H1 (cell line): Measurements from ENCODE around the gene FBXW2. TPM values are rescaled to one million over a fixed set of nuclear protein-coding genes. Genes with fewer than 3 reads are reported as not detected.

ENCODE experiments used
- CTCF ChIA-PET: fragments of 300-600 bp; sonication (Branson Sonifier 250); formaldehyde crosslinking; loops from one replicate; lab custom pipeline; 2021; ENCODE audit not compliant: partially characterized antibody; lab: Charles Lee
- POLR2A ChIA-PET: fragments of 300-600 bp; sonication (Branson Sonifier 250); formaldehyde crosslinking; loops from one replicate; lab custom pipeline; 2021; ENCODE audit warnings: inconsistent platforms; ENCODE audit not compliant: partially characterized antibody; lab: Charles Lee
- DNase-seq, 2 experiments: peaks; one replicate each; pipeline versions ENCODE4 v3.0.0 to v3.0.0-alpha.2; 2010 to 2022; ENCODE audit warnings: low spot score in 2 of 2, low read depth in 1 of 2, mixed read lengths in 1 of 2
- FAIRE-seq: peaks from 2 replicates; lab custom pipeline; 2011; peaks lifted over from hg19 to GRCh38; lab: Jason Lieb, UNC
- H2AFZ ChIP-seq: 2 replicates; pipeline ENCODE4 v1.8.1; 2012; ENCODE audit warnings: low read length, inconsistent platforms
- H2AK5ac ChIP-seq: 2 replicates; pipeline ENCODE4 v1.6.1; 2013; ENCODE audit warnings: low read depth, low read length
- H2BK120ac ChIP-seq: replicated peaks from 2 replicates; pipeline ENCODE3; 2013; ENCODE audit warnings: low read depth, low read length, inconsistent platforms
- H2BK12ac ChIP-seq: 2 replicates; pipeline ENCODE4 v1.6.1; 2013; ENCODE audit warnings: low read depth, low read length
- H2BK15ac ChIP-seq: 2 replicates; pipeline ENCODE4 v1.6.1; 2013; ENCODE audit warnings: low read length
- H2BK20ac ChIP-seq: 2 replicates; pipeline ENCODE4 v1.6.1; 2013; ENCODE audit warnings: low read length
- H2BK5ac ChIP-seq: 2 replicates; pipeline ENCODE4 v1.6.1; 2013; ENCODE audit warnings: low read depth, low read length
- H3K14ac ChIP-seq: 2 replicates; pipeline ENCODE4 v1.6.1; 2013; ENCODE audit warnings: inconsistent platforms; ENCODE audit not compliant: insufficient read length
- H3K18ac ChIP-seq: 2 replicates; pipeline ENCODE4 v1.6.1; 2013; ENCODE audit warnings: low read length; ENCODE audit errors: extremely low read depth
- H3K23ac ChIP-seq: 2 replicates; pipeline ENCODE4 v1.6.1; 2013; ENCODE audit warnings: inconsistent platforms; ENCODE audit not compliant: insufficient read length
- H3K23me2 ChIP-seq: 2 replicates; pipeline ENCODE4 v1.6.1; 2013; ENCODE audit warnings: low read depth, low read length
- H3K27ac ChIP-seq: 2 replicates; pipeline ENCODE4 v1.6.1; 2011; ENCODE audit warnings: low read depth, low read length, inconsistent platforms
- H3K27me3 ChIP-seq, 4 experiments: replicated peaks in 1 of 4; 1 replicate in 1 of 4; 2 replicates in 3 of 4; pipeline versions ENCODE4 v1.6.1 to v1.8.1; 2011 to 2013; ENCODE audit warnings: low read length in 3 of 4, mild to moderate bottlenecking in 3 of 4, inconsistent platforms in 2 of 4, mixed read lengths in 2 of 4, moderate library complexity in 1 of 4; ENCODE audit not compliant: control insufficient read depth in 3 of 4, insufficient read depth in 3 of 4; ENCODE audit errors: extremely low read depth in 1 of 4
- H3K36me3 ChIP-seq, 4 experiments: 2 replicates each; pipeline versions ENCODE4 v1.6.1 to v1.8.1; 2011 to 2013; ENCODE audit warnings: mild to moderate bottlenecking in 4 of 4, low read length in 3 of 4, moderate library complexity in 2 of 4, control low read depth in 1 of 4, inconsistent platforms in 1 of 4; ENCODE audit not compliant: insufficient read depth in 4 of 4, control insufficient read depth in 2 of 4
- H3K4ac ChIP-seq: replicated peaks from 2 replicates; pipeline ENCODE3; 2013; ENCODE audit warnings: low read length, low read depth, mixed read lengths, inconsistent platforms; ENCODE audit not compliant: insufficient read length
- H3K4me1 ChIP-seq, 4 experiments: replicated peaks in 1 of 4; 1 replicate in 1 of 4; 2 replicates in 3 of 4; pipeline versions ENCODE4 v1.6.1 to v1.8.1; 2011 to 2013; ENCODE audit warnings: low read length in 3 of 4, inconsistent platforms in 2 of 4, mixed read lengths in 1 of 4; ENCODE audit not compliant: insufficient read depth in 4 of 4, control insufficient read depth in 3 of 4
- H3K4me2 ChIP-seq, 2 experiments: 2 replicates each; pipeline versions ENCODE4 v1.6.1 to v1.8.1; 2011 to 2013; ENCODE audit warnings: low read depth in 2 of 2, low read length in 2 of 2, control low read depth in 1 of 2, inconsistent platforms in 1 of 2, mild to moderate bottlenecking in 1 of 2; ENCODE audit not compliant: insufficient read depth in 1 of 2
- H3K4me3 ChIP-seq, 4 experiments: fragments of 200-600, 300-600 bp in 1 of 4; sonication (generic), shearing (Covaris generic), sonication (Bioruptor Twin) in 1 of 4; 2 replicates each; pipeline versions ENCODE4 v1.5.1 to v1.8.1; 2011 to 2016; ENCODE audit warnings: low read length in 4 of 4, low read depth in 3 of 4, control low read depth in 2 of 4, inconsistent platforms in 2 of 4, mild to moderate bottlenecking in 2 of 4, mixed read lengths in 1 of 4, moderate library complexity in 1 of 4; ENCODE audit not compliant: insufficient read depth in 2 of 4; ENCODE audit errors: extremely low read depth in 1 of 4
- H3K56ac ChIP-seq: replicated peaks from 2 replicates; pipeline ENCODE3; 2013; ENCODE audit warnings: low read depth, mild to moderate bottlenecking, mixed read lengths, low read length, inconsistent platforms; ENCODE audit not compliant: insufficient read length
- H3K79me1 ChIP-seq: 2 replicates; pipeline ENCODE4 v1.6.1; 2013; ENCODE audit warnings: low read depth, low read length, control low read depth
- H3K79me2 ChIP-seq, 2 experiments: 2 replicates each; pipeline versions ENCODE4 v1.6.1 to v1.8.1; 2012 to 2013; ENCODE audit warnings: low read length in 2 of 2, mild to moderate bottlenecking in 2 of 2, inconsistent platforms in 1 of 2; ENCODE audit not compliant: insufficient read depth in 2 of 2, control insufficient read depth in 1 of 2
- H3K9ac ChIP-seq, 4 experiments: replicated peaks in 1 of 4; 1 replicate in 1 of 4; 2 replicates in 3 of 4; pipeline versions ENCODE4 v1.6.1 to v1.8.1; 2011 to 2013; ENCODE audit warnings: low read depth in 3 of 4, low read length in 3 of 4, control low read depth in 2 of 4, mild to moderate bottlenecking in 2 of 4, moderate library complexity in 2 of 4, inconsistent platforms in 1 of 4; ENCODE audit errors: extremely low read depth in 1 of 4
- H3K9me3 ChIP-seq, 2 experiments: 2 replicates each; pipeline versions ENCODE4 v1.6.1 to v1.8.1; 2012 to 2013; ENCODE audit warnings: mild to moderate bottlenecking in 2 of 2, moderate library complexity in 2 of 2, control low read depth in 1 of 2, inconsistent platforms in 1 of 2, low read depth in 1 of 2, low read length in 1 of 2, mixed read lengths in 1 of 2; ENCODE audit not compliant: insufficient read depth in 2 of 2
- H4K20me1 ChIP-seq, 2 experiments: replicated peaks in 1 of 2; 2 replicates each; pipeline versions ENCODE3 to v1.8.1; 2011 to 2013; ENCODE audit warnings: inconsistent platforms in 2 of 2, low read length in 2 of 2, mild to moderate bottlenecking in 1 of 2; ENCODE audit not compliant: insufficient read depth in 2 of 2, control insufficient read depth in 1 of 2
- H4K5ac ChIP-seq: 2 replicates; pipeline ENCODE4 v1.6.1; 2013; ENCODE audit warnings: low read length, low read depth, mixed read lengths, inconsistent platforms; ENCODE audit not compliant: insufficient read length
- H4K8ac ChIP-seq: 2 replicates; pipeline ENCODE4 v1.8.0; 2013; ENCODE audit warnings: mild to moderate bottlenecking, moderate library complexity, low read length, inconsistent platforms; ENCODE audit not compliant: insufficient read depth; ENCODE audit errors: extremely low read depth
- H4K91ac ChIP-seq: replicated peaks from 2 replicates; pipeline ENCODE3; 2013; ENCODE audit warnings: low read length, mixed read lengths, inconsistent platforms; ENCODE audit not compliant: insufficient read length
- ASH2L ChIP-seq: fragments of 200-600, 300-600 bp; sonication (generic); IDR thresholded peaks from one replicate; pipeline ENCODE4 v1.7.1; 2017; ENCODE audit warnings: low read length
- HDAC2 ChIP-seq, 2 experiments: fragments of 300-600 bp in 1 of 2; sonication (generic) in 1 of 2; IDR thresholded peaks; 2 replicates each; pipeline ENCODE4 v1.6.1; 2011 to 2012; ENCODE audit warnings: low read depth in 2 of 2, low read length in 2 of 2, mild to moderate bottlenecking in 2 of 2, moderate library complexity in 2 of 2, borderline replicate concordance in 1 of 2, inconsistent platforms in 1 of 2
- SIRT6 ChIP-seq: IDR thresholded peaks from one replicate; pipeline ENCODE4 v1.7.1; 2012; ENCODE audit warnings: low read length, inconsistent platforms
- WGBS, 2 experiments: shearing (Covaris generic) in 1 of 2; methylation state at CpG; one replicate each; pipeline versions ENCODE4 v1.1.6 to v1.1.7; 2013 to 2015; ENCODE audit warnings: low lambda C conversion rate in 2 of 2, mixed read lengths in 2 of 2, inconsistent platforms in 1 of 2, low coverage in 1 of 2, missing lambda C conversion rate in 1 of 2; ENCODE audit not compliant: insufficient replicate concordance in 2 of 2, insufficient coverage in 1 of 2, insufficient read length in 1 of 2; ENCODE audit errors: extremely low coverage in 1 of 2, missing lambda C conversion rate in 1 of 2; 5-methylcytosine and 5-hydroxymethylcytosine counted together
- polyA plus RNA-seq, 7 experiments: library from polyadenylated mRNA; depleted of rRNA in 3 of 7; stranded (reverse) in 5 of 7; unstranded in 2 of 7; fragments of >200 nt in 5 of 7; fragments of 200-250 nt in 2 of 7; gene quantifications; 1 replicate in 5 of 7; 2 replicates in 1 of 7; 4 replicates in 1 of 7; pipeline versions ENCODE4 v1.2.1 to v1.2.3, GENCODE V29; 2011 to 2013; ENCODE audit warnings: missing spikeins in 2 of 7, mixed read lengths in 2 of 7
- total RNA-seq: library from RNA; stranded (reverse); fragmentation: NEBNext Ultra II Directional; extraction: Animal tissue kit (Norgen Biotek cat#: 25700); gene quantifications from 2 replicates; pipeline ENCODE4 v1.2.1, GENCODE V29; 2021

Gene FBXW2
- total and polyA plus RNA-seq, 2 of the 8 experiments (the other 6 are each of a cell fraction or from before 2014, with no cell fraction given), result 19.2 to 65.3 TPM

GRCh38 chr9:120759755-120760400, 33.3 kb downstream of the FBXW2 start:
- Histone ChIP-seq H3K23me2 (no peaks in the 10 kb centered on the region), H3K4me2 (no peak overlapping the region), H4K8ac (no peak overlapping the region), H2BK20ac (no peak overlapping the region), H2BK5ac (no peak overlapping the region), H4K91ac (no peak overlapping the region), H3K9ac (no peak overlapping the region), H3K79me2 (no peaks in the 10 kb centered on the region), H3K4me3 (no peak overlapping the region), H2BK120ac (no peak overlapping the region), H3K18ac (no peak overlapping the region), H3K9me3 (no peaks in the 10 kb centered on the region), H3K27me3 (no peaks in the 10 kb centered on the region), H3K56ac (no peak overlapping the region), H3K79me1 (no peaks in the 10 kb centered on the region; the same call in 1 of the 2 replicates), H3K36me3 (peaks cover 5 to 32% (median 17%) of the 10 kb centered on the region in 4 experiments; a peak in 7 of 8 replicates), H3K4ac (no peak overlapping the region), H2BK15ac (no peak overlapping the region), H2AFZ (no peak overlapping the region), H3K14ac (no peak overlapping the region), H3K23ac (no peak overlapping the region), H2BK12ac (no peak overlapping the region), H2AK5ac (no peak overlapping the region), H4K20me1 (peaks cover 3 to 4% of the 10 kb centered on the region in 2 experiments), H3K4me1 (no peaks in the 10 kb centered on the region), H4K5ac (no peak overlapping the region), H3K27ac (no peak overlapping the region)
- ChIA-PET POLR2A (interaction anchor here (1.9 kb wide), 1 partner anchor 9 kb away, joined by 6 read pairs; no protein-coding TSS in a partner anchor), CTCF (interaction anchor here (1.2 to 1.8 kb wide), 3 partner anchors 10 to 300 kb away, joined by 3 to 9 read pairs (median 3); no protein-coding TSS in a partner anchor)
- TF ChIP-seq HDAC2 (IDR thresholded peaks at IDR 0.05; ENCODE audit: borderline replicate concordance in 1 of 2, low read depth in 2 of 2, low read length in 2 of 2) (no peak), ASH2L (no peak), SIRT6 (no peak)
- no peak for DNase-seq
- FAIRE-seq, result no peak
- WGBS, 2 experiments, result 93% methylated on average over 9 of the region's 9 CpGs; no CpG with 5 or more reads in 1 of the 2 experiments
